Body of pancreas (tissue), 4 donors: ENCODE measurements around the gene FOXP1. TPM values are rescaled to one million over a fixed set of nuclear protein-coding genes. Genes with fewer than 3 reads are reported as not detected.

Experiments
- ATAC-seq: fragments of 150-250 bp; one replicate; pipeline ENCODE4 v1.9.1; 2016
- DNase-seq, 4 donors: peaks; one replicate each; pipeline ENCODE4 v3.0.0-alpha.2; 2019
- H3K27ac ChIP-seq, 4 donors: fragments of 200-600 bp; sonication (generic); 1 replicate in 3 of 4; 2 replicates in 1 of 4; pipeline versions ENCODE4 v1.5.1 to v1.6.1; 2016 to 2019; ENCODE audit warnings: mild to moderate bottlenecking in 1 of 4, mixed read lengths in 1 of 4, moderate library complexity in 1 of 4
- H3K27me3 ChIP-seq, 2 donors: fragments of 200-600 bp; sonication (generic); one replicate each; pipeline ENCODE4 v1.6.0; 2016; ENCODE audit warnings: mild to moderate bottlenecking in 1 of 2
- H3K36me3 ChIP-seq, 2 donors: fragments of 200-600 bp; sonication (generic); replicated peaks in 1 of 2; 2 replicates each; pipeline ENCODE4 v1.5.1; 2016; ENCODE audit warnings: low read depth in 2 of 2; ENCODE audit not compliant: insufficient read depth in 1 of 2
- H3K4me1 ChIP-seq: fragments of 200-600 bp; sonication (generic); one replicate; pipeline ENCODE4 v1.6.0; 2016
- H3K4me3 ChIP-seq, 2 donors: fragments of 200-600 bp; sonication (generic); 1 replicate in 1 of 2; 2 replicates in 1 of 2; pipeline ENCODE4 v1.5.1; 2016 to 2019
- H3K9me3 ChIP-seq, 3 donors: fragments of 200-600 bp; sonication (generic); 1 replicate in 2 of 3; 2 replicates in 1 of 3; pipeline ENCODE4 v1.5.1; 2016
- CTCF ChIP-seq, 7 experiments: fragments of 450-650 bp in 4 of 7; fragments of 200-600 bp in 3 of 7; sonication (generic) in 3 of 7; IDR thresholded peaks; one replicate each; pipeline ENCODE4 v1.5.1; 2016 to 2019; ENCODE audit warnings: antibody characterized with exemption in 7 of 7
- POLR2A ChIP-seq, 3 donors: fragments of 450-650 bp; IDR thresholded peaks; one replicate each; pipeline ENCODE4 v1.6.1; 2016; ENCODE audit warnings: antibody characterized with exemption in 3 of 3, mild to moderate bottlenecking in 2 of 3
- WGBS, 2 donors: methylation state at CpG; one replicate each; pipeline ENCODE4 v1.1.5; 2017; 5-methylcytosine and 5-hydroxymethylcytosine counted together
- intact Hi-C: fragments of 100-400 bp; cut with DNase I; formaldehyde crosslinking; loops from one replicate; pipeline ENCODE4 v1.15.1; 2023
- total RNA-seq, 2 donors: library from RNA; depleted of rRNA; stranded (reverse); fragments of >200 nt; gene quantifications; one replicate each; pipeline ENCODE4 v1.1.0, GENCODE V29; 2016

The FOXP1 gene
- total RNA-seq, 2 donors from 2014 or later, result 85.7 to 86.1 TPM

GRCh38 chr3:71391361-71391760, 192.2 kb downstream of the FOXP1 start:
- no peak for ATAC-seq
- 87 to 95% methylated on average over 7 of the region's 7 CpGs for WGBS, 2 donors
- Histone ChIP-seq H3K4me1 (peaks cover 16% of the 10 kb centered on the region), H3K27ac (no peak overlapping the region), H3K36me3 (no peaks in the 10 kb centered on the region), H3K27me3 (no peaks in the 10 kb centered on the region), H3K9me3 (no peaks in the 10 kb centered on the region), H3K4me3 (no peak overlapping the region)
- intact Hi-C loops, result no loop called here
- no peak for DNase-seq
- TF ChIP-seq POLR2A (IDR thresholded peaks at IDR 0.05), result no peak
- no peak for TF ChIP-seq CTCF (IDR thresholded peaks at IDR 0.05)

GRCh38 chr3:71389911-71390573, 193.5 kb downstream of the FOXP1 start:
- intact Hi-C loops, result loop anchor here (10.0 kb wide), 1 partner anchor 395 kb away; no protein-coding TSS in a partner anchor
- Histone ChIP-seq H3K27ac (peak overlapping the region in 3 of 4 donors; percentile 54 to 74 (median 61)), H3K9me3 (no peaks in the 10 kb centered on the region), H3K4me3 (no peak overlapping the region), H3K27me3 (no peaks in the 10 kb centered on the region), H3K36me3 (no peaks in the 10 kb centered on the region), H3K4me1 (peaks cover 16% of the 10 kb centered on the region)
- peak; percentile 91 for ATAC-seq
- 5 to 7% methylated on average over 9 of the region's 9 CpGs for WGBS, 2 donors
- TF ChIP-seq CTCF (IDR thresholded peaks at IDR 0.05) (no peak), POLR2A (IDR thresholded peaks at IDR 0.05) (no peak)
- peak; percentile 66 to 84 (median 79) for DNase-seq

- Histone ChIP-seq H3K27me3 (no peaks in the 10 kb centered on the region), H3K9me3 (no peaks in the 10 kb centered on the region), H3K27ac (peak overlapping the region in 2 of 4 donors; percentile 61 to 74), H3K36me3 (no peaks in the 10 kb centered on the region), H3K4me1 (peaks cover 16% of the 10 kb centered on the region), H3K4me3 (no peak overlapping the region)
- 41% methylated on average over 10 of the region's 10 CpGs for WGBS, 2 donors
- DNase-seq, result no peak
- TF ChIP-seq CTCF (IDR thresholded peaks at IDR 0.05), result no peak
- TF ChIP-seq POLR2A (IDR thresholded peaks at IDR 0.05), result no peak
- intact Hi-C loops, result loop anchor here (10.0 kb wide), 1 partner anchor 394 kb away; no protein-coding TSS in a partner anchor
- ATAC-seq, result no peak
These were observed 194.3 kb downstream of the FOXP1 start for GRCh38 chr3:71389191-71389590.

GRCh38 chr3:71388535-71389120, 194.9 kb downstream of the FOXP1 start:
- H3K36me3 ChIP-seq, result no peaks in the 10 kb centered on the region
- no peak overlapping the region for H3K4me3 ChIP-seq
- no peak for TF ChIP-seq CTCF (IDR thresholded peaks at IDR 0.05)
- TF ChIP-seq POLR2A (IDR thresholded peaks at IDR 0.05), result no peak
- intact Hi-C loops, result loop anchor here (10.0 kb wide), 1 partner anchor 394 kb away; no protein-coding TSS in a partner anchor
- no peaks in the 10 kb centered on the region for H3K9me3 ChIP-seq
- H3K27ac ChIP-seq, result peak overlapping the region in 1 of 4 donors; percentile 28
- H3K27me3 ChIP-seq, result no peaks in the 10 kb centered on the region
- ATAC-seq, result no peak
- peaks cover 16% of the 10 kb centered on the region for H3K4me1 ChIP-seq
- DNase-seq, result no peak
- WGBS, 2 donors, result 46 to 60% methylated on average over 6 of the region's 6 CpGs
